HepG2 (cell line): ENCODE measurements around the gene UGT2B11. TPM values are rescaled to one million over a fixed set of nuclear protein-coding genes. Genes with fewer than 3 reads are reported as not detected.
"Not testable (repeated sequence)": the region's sequence is repeated elsewhere in the genome, so short reads cannot be mapped to it uniquely, and the experiment has no call there.

Experiments used
- ATAC-seq: fragments of 200-7000 bp; cut with Tn5 transposase; 3 replicates; pipeline ENCODE4 v1.9.1; 2020; ENCODE audit warnings: mild to moderate bottlenecking, moderate library complexity
- BruUV-seq: library from RNA; stranded (reverse); fragments of 400-500 nt; replicated peaks from 2 replicates; lab custom pipeline; 2021; lab: Mats Ljungman, UMichigan
- CTCF ChIA-PET: fragments of 300-600 bp; formaldehyde crosslinking; extraction: SDS; loops from one replicate; lab custom pipeline; 2021; ENCODE audit warnings: low total read pairs, inconsistent platforms, low intra/inter-chr PET ratio; lab: Yijun Ruan, JAX
- POLR2A ChIA-PET: fragments of 350-600 bp; sonication (Branson Sonifier 250); formaldehyde crosslinking; loops from one replicate; lab custom pipeline; 2020; ENCODE audit warnings: antibody characterized with exemption, inconsistent platforms; lab: Yijun Ruan, JAX
- DNase-seq: peaks from one replicate; pipeline ENCODE4 v3.0.0-alpha.2; 2015; ENCODE audit warnings: low spot score
- FAIRE-seq: peaks from 3 replicates; lab custom pipeline; 2011; peaks lifted over from hg19 to GRCh38; lab: Jason Lieb, UNC
- H2AFZ ChIP-seq: one replicate; pipeline ENCODE4 v1.6.1; 2011; ENCODE audit warnings: low read length, inconsistent platforms
- H3K27ac ChIP-seq: fragments of 300-600 bp; 3 replicates; pipeline ENCODE4 v1.8.0; 2011; ENCODE audit warnings: mixed run types, mild to moderate bottlenecking, mixed read lengths, low read length, inconsistent platforms; ENCODE audit not compliant: insufficient read depth; ENCODE audit errors: extremely low read length
- H3K27me3 ChIP-seq, 2 experiments: fragments of 200-600 bp in 1 of 2; 2 replicates in 1 of 2; 3 replicates in 1 of 2; pipeline versions ENCODE4 v1.6.0 to v1.8.0; 2011; ENCODE audit warnings: low read length in 2 of 2, mild to moderate bottlenecking in 2 of 2, moderate library complexity in 2 of 2, inconsistent platforms in 1 of 2; ENCODE audit not compliant: insufficient read depth in 2 of 2, control insufficient read depth in 1 of 2
- H3K36me3 ChIP-seq, 2 experiments: fragments of 200-600 bp in 1 of 2; replicated peaks in 1 of 2; 2 replicates in 1 of 2; 3 replicates in 1 of 2; pipeline versions ENCODE4 v1.5.1 to v1.8.0; 2011; ENCODE audit warnings: low read length in 2 of 2, inconsistent platforms in 1 of 2; ENCODE audit not compliant: insufficient read depth in 2 of 2, control insufficient read depth in 1 of 2
- H3K4me1 ChIP-seq: 2 replicates; pipeline ENCODE4 v1.5.1; 2012; ENCODE audit warnings: low read length, inconsistent platforms; ENCODE audit not compliant: insufficient read depth
- H3K4me2 ChIP-seq: 2 replicates; pipeline ENCODE4 v1.6.0; 2011; ENCODE audit warnings: low read depth, low read length, inconsistent platforms
- H3K4me3 ChIP-seq, 3 experiments: fragments of 200-600 bp in 1 of 3; sonication (generic), shearing (Covaris generic) in 1 of 3; replicated peaks in 1 of 3; 2 replicates each; pipeline ENCODE4 v1.5.1; 2011 to 2016; ENCODE audit warnings: low read length in 3 of 3, inconsistent platforms in 2 of 3, low read depth in 2 of 3, mild to moderate bottlenecking in 2 of 3, control low read depth in 1 of 3, mixed read lengths in 1 of 3; ENCODE audit not compliant: insufficient read depth in 1 of 3
- H3K79me2 ChIP-seq: one replicate; pipeline ENCODE4 v1.6.1; 2011; ENCODE audit warnings: low read length, inconsistent platforms; ENCODE audit not compliant: insufficient read depth
- H3K9ac ChIP-seq: 2 replicates; pipeline ENCODE4 v1.6.0; 2011; ENCODE audit warnings: mild to moderate bottlenecking, low read depth, low read length, inconsistent platforms; ENCODE audit not compliant: insufficient read depth
- H3K9me3 ChIP-seq: 2 replicates; pipeline ENCODE4 v1.5.1; 2012; ENCODE audit warnings: mild to moderate bottlenecking, low read length
- H4K20me1 ChIP-seq: 2 replicates; pipeline ENCODE4 v1.6.0; 2011; ENCODE audit warnings: inconsistent platforms, mild to moderate bottlenecking, low read length, moderate library complexity; ENCODE audit not compliant: insufficient read depth
- MYC ChIP-seq: sonication (generic); formaldehyde crosslinking; IDR thresholded peaks from 2 replicates; pipeline ENCODE4 v1.9.0; 2021; ENCODE audit warnings: missing genetic modification reagents, borderline replicate concordance
- NFE2L2 ChIP-seq: fragments of 150-350 bp; IDR thresholded peaks from 2 replicates; pipeline ENCODE4 v1.6.1; 2014; ENCODE audit warnings: low read length
- ZNF317 ChIP-seq: sonication (generic); formaldehyde crosslinking; IDR thresholded peaks from 2 replicates; pipeline ENCODE4 v1.5.0; 2020; ENCODE audit warnings: mild to moderate bottlenecking, missing genetic modification reagents
- WGBS: methylation state at CpG from one replicate; pipeline ENCODE4 v1.1.6; 2017; ENCODE audit warnings: low lambda C conversion rate; 5-methylcytosine and 5-hydroxymethylcytosine counted together
- in situ Hi-C: cut with HindIII; loops from 2 replicates; pipeline ENCODE4 v1.10.0; 2017; ENCODE audit warnings: low pct_unique_long_range_greater_than_20kb; ENCODE audit not compliant: extremely low pct_ligation_motif_present
- intact Hi-C: fragments of 100-400 bp; cut with micrococcal nuclease; formaldehyde crosslinking; loops from one replicate; pipeline ENCODE4 v1.10.0; 2022; ENCODE audit not compliant: unreplicated experiment
- polyA plus RNA-seq, 8 experiments: library from polyadenylated mRNA; depleted of rRNA in 3 of 8; stranded (reverse) in 7 of 8; unstranded in 1 of 8; fragments of >200 nt; fragmentation: Illumina TruSeq in 4 of 8; extraction: Trizol in 4 of 8; gene quantifications; 2 replicates each; pipeline versions ENCODE4 v1.2.1 to v1.2.3, GENCODE V29; 2011 to 2016; ENCODE audit warnings: low read depth in 4 of 8, missing spikeins in 1 of 8, mixed read lengths in 1 of 8; ENCODE audit not compliant: insufficient read depth in 1 of 8
- total RNA-seq, 5 experiments: library from RNA; depleted of rRNA; stranded (reverse); fragments of >200 nt; fragmentation: Illumina TruSeq; extraction: Trizol; gene quantifications; 2 replicates each; pipeline ENCODE4 v1.2.3, GENCODE V29; 2016; ENCODE audit warnings: low read depth in 1 of 5

Gene UGT2B11
- total and polyA plus RNA-seq, 2 of the 13 experiments (the other 11 are each of a cell fraction or from before 2014, with no cell fraction given), result 1.4 to 2.1 TPM

DNA sequence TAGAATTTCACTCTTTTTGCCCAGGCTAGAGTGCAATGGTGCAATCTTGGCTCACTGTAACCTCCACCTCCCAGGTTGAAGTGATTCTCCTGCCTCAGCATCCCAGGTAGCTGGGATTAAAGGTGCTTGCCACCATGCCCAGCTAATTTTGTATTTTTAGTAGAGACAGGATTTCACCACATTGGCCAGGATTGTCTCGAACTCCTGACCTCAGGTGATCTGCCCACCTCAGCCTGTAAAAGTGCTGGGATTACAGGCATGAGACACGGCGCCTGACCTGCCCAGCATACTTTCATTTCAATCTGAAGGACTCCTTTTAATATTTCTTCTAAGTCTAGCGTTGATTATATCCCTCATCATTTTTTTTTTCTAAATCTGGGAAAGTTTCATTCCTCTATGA lies 45.4 kb downstream of the UGT2B11 start:
- POLR2A ChIA-PET, H3K79me2 ChIP-seq, FAIRE-seq, H3K4me3 ChIP-seq, BruUV-seq, DNase-seq, H3K27ac ChIP-seq, H3K27me3 ChIP-seq, H3K36me3 ChIP-seq, H3K9me3 ChIP-seq, H3K4me2 ChIP-seq, ATAC-seq, H2AFZ ChIP-seq, H4K20me1 ChIP-seq, CTCF ChIA-PET, H3K9ac ChIP-seq: not testable (repeated sequence)
- 96% methylated on average over 4 of the region's 4 CpGs for WGBS
- H3K4me1 ChIP-seq, result peaks cover 36% of the 10 kb centered on the region
- in situ Hi-C loops, result loop anchor here (5.0 kb wide), 1 partner anchor 672 kb away; no protein-coding TSS in a partner anchor
- intact Hi-C loops, result loop anchor here (5.0 to 10.0 kb wide), 3 partner anchors 72 to 214 kb away; partner anchors contain the start of genes UGT2A3 and UGT2B7

DNA sequence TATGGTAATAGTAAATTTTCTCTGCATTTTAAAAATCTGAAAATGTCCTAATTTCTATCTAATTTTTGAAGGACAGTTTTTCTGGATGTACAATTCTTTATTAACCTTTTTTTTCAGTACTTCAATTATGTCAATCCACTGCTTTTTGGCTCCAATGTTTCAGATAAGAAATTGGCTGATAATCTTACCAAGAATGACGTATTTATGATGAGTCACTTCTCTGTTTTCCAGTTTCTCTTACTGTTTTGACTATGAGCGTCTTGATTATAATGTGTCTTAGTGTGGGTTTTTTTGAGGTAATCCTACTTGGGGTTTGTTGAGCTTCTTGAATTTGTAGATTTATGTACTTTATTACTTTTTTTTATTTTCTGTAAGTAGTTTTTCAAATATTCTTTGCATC lies 47.2 kb downstream of the UGT2B11 start:
- H3K4me2 ChIP-seq, result no peak overlapping the region
- H4K20me1 ChIP-seq, result no peaks in the 10 kb centered on the region
- no peaks in the 10 kb centered on the region for H3K36me3 ChIP-seq
- TF ChIP-seq MYC (CRISPR knock-in tag), result no peak
- TF ChIP-seq ZNF317, result peak; percentile 97
- peak; percentile 49 for TF ChIP-seq NFE2L2
- ATAC-seq (no peak), FAIRE-seq (no peak), DNase-seq (no peak)
- ChIA-PET POLR2A (no interaction called here), CTCF (no interaction called here)
- no peaks in the 10 kb centered on the region for H3K27me3 ChIP-seq
- H3K9ac ChIP-seq, result no peak overlapping the region
- no TSS peak for BruUV-seq
- in situ Hi-C loops, result loop anchor here (5.0 kb wide), 1 partner anchor 670 kb away; no protein-coding TSS in a partner anchor
- intact Hi-C loops, result loop anchor here (5.0 to 10.0 kb wide), 3 partner anchors 70 to 212 kb away; partner anchors contain the start of genes UGT2A3 and UGT2B7
- H3K27ac ChIP-seq, result no peak overlapping the region
- peaks cover 4% of the 10 kb centered on the region for H3K9me3 ChIP-seq
- WGBS, result 99% methylated on average over 2 of the region's 2 CpGs
- no peak overlapping the region for H2AFZ ChIP-seq
- no peaks in the 10 kb centered on the region for H3K79me2 ChIP-seq
- H3K4me3 ChIP-seq, result no peak overlapping the region
- peaks cover 41% of the 10 kb centered on the region for H3K4me1 ChIP-seq
